Measurements from ENCODE around the gene DDIT3. TPM values are rescaled to one million over a fixed set of nuclear protein-coding genes. Genes with fewer than 3 reads are reported as not detected.
A peak's percentile ranks its signal among the peaks of the same experiment; 100 is the strongest.

DDIT3 gene, protein sequence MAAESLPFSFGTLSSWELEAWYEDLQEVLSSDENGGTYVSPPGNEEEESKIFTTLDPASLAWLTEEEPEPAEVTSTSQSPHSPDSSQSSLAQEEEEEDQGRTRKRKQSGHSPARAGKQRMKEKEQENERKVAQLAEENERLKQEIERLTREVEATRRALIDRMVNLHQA
- total RNA-seq = 10 to 100 TPM; 28.0 TPM

DNA sequence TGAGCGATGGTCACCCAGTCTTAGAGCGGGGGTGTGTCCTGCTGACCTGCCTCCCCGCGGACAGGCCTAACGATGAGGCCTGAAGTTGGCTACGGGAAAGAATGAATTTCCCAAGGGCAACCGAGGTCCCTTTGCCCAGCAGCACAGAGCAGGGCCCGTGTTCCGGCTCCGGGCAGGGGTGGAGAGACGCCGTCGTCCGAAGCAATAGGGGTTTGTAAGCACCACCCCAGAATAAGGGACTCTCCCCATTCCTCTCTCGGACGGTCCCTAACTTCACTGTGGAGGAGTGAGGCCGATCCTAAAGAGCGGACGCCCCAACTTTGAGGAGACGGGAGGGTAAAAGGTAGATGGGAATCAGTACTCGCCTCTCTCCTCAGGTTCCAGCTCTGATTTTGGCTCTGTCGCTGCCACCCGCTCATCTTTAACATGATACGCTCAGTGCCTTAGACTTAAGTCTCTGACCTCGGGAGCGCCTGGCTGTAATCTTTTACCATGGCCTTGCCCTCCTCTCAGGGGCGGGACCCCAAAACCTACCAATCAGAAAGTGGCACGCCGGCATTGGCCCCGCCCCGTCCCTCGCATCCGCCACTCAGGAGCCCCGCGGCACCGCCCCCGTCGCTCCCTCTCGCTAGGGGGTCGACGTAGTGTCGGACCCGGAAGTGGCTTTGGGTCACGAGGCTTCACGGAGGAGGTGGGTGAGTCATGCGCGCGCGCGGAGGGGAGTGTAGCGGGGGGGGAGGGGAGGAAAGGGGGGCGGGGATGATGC is at the start of gene DDIT3:
Gene DDIT3, minus strand, starts transcription at position 462 of the 766 bp plus-strand sequence. CDS start 3,108 bp downstream, outside the sequence.
- no peaks in the 10 kb centered on the region for H3K27me3 Mint-ChIP-seq
- CTCF ChIA-PET = interaction anchor here (0.8 to 2.6 kb wide), 5 partner anchors 31 to 62 kb away, joined by 3 to 7 read pairs (median 4); no protein-coding TSS in a partner anchor
- no peaks in the 10 kb centered on the region for H3K9me3 Mint-ChIP-seq
- ATAC-seq (peak; percentile 78), DNase-seq (peak; percentile 99)
- intact Hi-C loops (cut with micrococcal nuclease) = loop anchor here (5.0 kb wide), 1 partner anchor 43 kb away; the partner anchor contains the start of gene ARHGAP9
- H3K27ac Mint-ChIP-seq = peak within 1 kb of the TSS; percentile 99
- TF ChIP-seq, protein P1, sequence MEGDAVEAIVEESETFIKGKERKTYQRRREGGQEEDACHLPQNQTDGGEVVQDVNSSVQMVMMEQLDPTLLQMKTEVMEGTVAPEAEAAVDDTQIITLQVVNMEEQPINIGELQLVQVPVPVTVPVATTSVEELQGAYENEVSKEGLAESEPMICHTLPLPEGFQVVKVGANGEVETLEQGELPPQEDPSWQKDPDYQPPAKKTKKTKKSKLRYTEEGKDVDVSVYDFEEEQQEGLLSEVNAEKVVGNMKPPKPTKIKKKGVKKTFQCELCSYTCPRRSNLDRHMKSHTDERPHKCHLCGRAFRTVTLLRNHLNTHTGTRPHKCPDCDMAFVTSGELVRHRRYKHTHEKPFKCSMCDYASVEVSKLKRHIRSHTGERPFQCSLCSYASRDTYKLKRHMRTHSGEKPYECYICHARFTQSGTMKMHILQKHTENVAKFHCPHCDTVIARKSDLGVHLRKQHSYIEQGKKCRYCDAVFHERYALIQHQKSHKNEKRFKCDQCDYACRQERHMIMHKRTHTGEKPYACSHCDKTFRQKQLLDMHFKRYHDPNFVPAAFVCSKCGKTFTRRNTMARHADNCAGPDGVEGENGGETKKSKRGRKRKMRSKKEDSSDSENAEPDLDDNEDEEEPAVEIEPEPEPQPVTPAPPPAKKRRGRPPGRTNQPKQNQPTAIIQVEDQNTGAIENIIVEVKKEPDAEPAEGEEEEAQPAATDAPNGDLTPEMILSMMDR (IDR thresholded peaks at IDR 0.05) = no peak
- peaks cover 55% of the 10 kb centered on the region for H3K36me3 Mint-ChIP-seq (ENCODE audit: low read depth)
- H3K4me3 Mint-ChIP-seq = peak within 1 kb of the TSS; percentile 95
- H3K4me1 Mint-ChIP-seq (ENCODE audit: low read depth) = peaks cover 66% of the 10 kb centered on the region
- POLR2A ChIA-PET = interaction anchor here (0.8 to 5.7 kb wide), 14 partner anchors 7 to 290 kb away, joined by 3 to 50 read pairs (median 4); partner anchors contain the start of genes DCTN2, MARS1, OS9 and SHMT2

DNA sequence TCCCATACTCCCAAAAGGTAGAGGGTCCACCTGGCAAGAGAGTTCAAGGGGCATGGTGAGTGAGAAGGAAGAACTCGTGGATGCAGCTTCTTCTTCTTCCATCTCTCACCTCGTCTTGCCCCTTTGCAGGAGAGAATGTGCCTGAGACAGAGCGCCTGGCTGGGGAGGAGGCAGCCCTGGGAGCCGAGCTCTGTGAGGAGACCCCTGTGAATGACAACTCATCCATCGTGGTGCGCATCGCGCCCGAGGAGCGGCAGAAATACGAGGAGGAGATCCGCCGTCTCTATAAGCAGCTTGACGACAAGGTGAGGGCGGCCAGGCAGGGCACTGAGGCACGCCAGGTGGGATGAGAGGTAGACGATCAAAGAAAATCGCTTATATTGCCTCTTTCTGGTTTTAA is 49.5 kb upstream of the DDIT3 start:
- CTCF ChIA-PET = no interaction called here
- POLR2A ChIA-PET = interaction anchor here (1.0 kb wide), 1 partner anchor 22 kb away, joined by 3 read pairs; no protein-coding TSS in a partner anchor
- H3K4me1 Mint-ChIP-seq (ENCODE audit: low read depth) = no peaks in the 10 kb centered on the region
- DNase-seq (no peak), ATAC-seq (no peak)
- H3K27me3 Mint-ChIP-seq = no peaks in the 10 kb centered on the region
- H3K4me3 Mint-ChIP-seq = no peak overlapping the region
- H3K27ac Mint-ChIP-seq = no peak overlapping the region
- no peaks in the 10 kb centered on the region for H3K36me3 Mint-ChIP-seq (ENCODE audit: low read depth)
- intact Hi-C loops (cut with micrococcal nuclease) = no loop called here
- no peaks in the 10 kb centered on the region for H3K9me3 Mint-ChIP-seq
- TF ChIP-seq, protein P1 (IDR thresholded peaks at IDR 0.05) = no peak

DNA sequence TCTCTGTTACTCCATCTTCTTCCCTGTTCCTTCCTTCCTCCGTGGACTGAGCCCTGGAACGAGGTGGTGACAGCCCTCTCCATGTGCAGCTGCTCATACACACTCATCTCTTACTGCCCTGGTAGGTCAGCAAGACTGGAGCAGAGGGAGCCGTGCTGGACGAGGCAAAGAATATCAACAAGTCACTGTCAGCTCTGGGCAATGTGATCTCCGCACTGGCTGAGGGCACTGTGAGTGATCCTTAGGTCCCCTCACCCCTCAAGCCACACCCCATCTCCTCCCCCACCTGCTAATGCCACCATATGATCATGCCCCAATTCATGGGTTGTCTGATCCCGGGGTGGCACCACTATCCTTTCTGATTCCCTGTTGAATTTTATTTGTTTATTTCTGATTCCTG is 48.5 kb upstream of the DDIT3 start:
- POLR2A ChIA-PET = interaction anchor here (0.6 kb wide), 1 partner anchor 9 kb away, joined by 3 read pairs; no protein-coding TSS in a partner anchor
- Mint-ChIP-seq H3K4me3 (no peak overlapping the region), H3K4me1 (ENCODE audit: low read depth) (no peaks in the 10 kb centered on the region), H3K27me3 (no peaks in the 10 kb centered on the region), H3K9me3 (no peaks in the 10 kb centered on the region), H3K27ac (no peak overlapping the region), H3K36me3 (ENCODE audit: low read depth) (no peaks in the 10 kb centered on the region)
- intact Hi-C loops (cut with micrococcal nuclease) = no loop called here
- no peak for DNase-seq
- TF ChIP-seq, protein P1 (IDR thresholded peaks at IDR 0.05) = no peak
- ATAC-seq = no peak
- CTCF ChIA-PET = no interaction called here

DNA sequence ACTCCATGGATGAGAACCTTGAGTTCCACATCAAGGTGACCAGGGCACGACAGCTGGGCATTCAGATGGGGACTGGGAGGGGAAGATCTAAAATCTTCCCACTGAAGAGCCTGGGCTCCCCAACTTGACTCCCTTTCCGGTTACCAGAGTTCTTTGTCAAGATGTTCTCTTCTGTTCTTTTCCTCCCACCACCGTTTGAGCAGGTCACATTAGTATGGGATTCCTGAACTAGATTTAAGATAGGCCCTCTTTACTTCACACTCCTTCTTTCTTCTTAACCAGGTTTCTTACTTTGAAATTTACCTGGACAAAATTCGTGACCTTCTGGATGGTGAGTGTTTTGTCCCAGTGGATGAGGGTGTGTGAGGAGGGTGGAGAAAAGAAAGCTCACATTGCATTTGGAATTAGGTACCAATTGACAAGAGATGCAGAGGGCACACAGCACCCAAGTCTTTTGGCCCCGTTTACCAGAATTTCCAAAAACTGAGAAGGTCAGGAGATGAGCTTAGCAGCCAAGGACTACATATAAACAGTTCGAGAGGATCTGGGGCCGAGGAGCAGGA is 43.9 kb upstream of the DDIT3 start:
- Mint-ChIP-seq H3K9me3 (no peaks in the 10 kb centered on the region), H3K27ac (no peak overlapping the region), H3K36me3 (ENCODE audit: low read depth) (no peaks in the 10 kb centered on the region), H3K4me1 (ENCODE audit: low read depth) (no peaks in the 10 kb centered on the region), H3K4me3 (no peak overlapping the region), H3K27me3 (no peaks in the 10 kb centered on the region)
- ChIA-PET CTCF (interaction anchor here (1.0 to 2.3 kb wide), 2 partner anchors 16 to 19 kb away, joined by 3 to 10 read pairs; no protein-coding TSS in a partner anchor), POLR2A (interaction anchor here (0.9 kb wide), 1 partner anchor 28 kb away, joined by 3 read pairs; no protein-coding TSS in a partner anchor)
- DNase-seq = no peak
- intact Hi-C loops (cut with micrococcal nuclease) = no loop called here
- no peak for ATAC-seq
- TF ChIP-seq, protein P1 (IDR thresholded peaks at IDR 0.05) = no peak

All from activated CD8-positive, alpha-beta T cell treated with anti-CD3 and anti-CD28 coated beads for 36 hours (primary cell).